ENCODE measurements around the gene C1orf216.

The C1orf216 gene

DNA sequence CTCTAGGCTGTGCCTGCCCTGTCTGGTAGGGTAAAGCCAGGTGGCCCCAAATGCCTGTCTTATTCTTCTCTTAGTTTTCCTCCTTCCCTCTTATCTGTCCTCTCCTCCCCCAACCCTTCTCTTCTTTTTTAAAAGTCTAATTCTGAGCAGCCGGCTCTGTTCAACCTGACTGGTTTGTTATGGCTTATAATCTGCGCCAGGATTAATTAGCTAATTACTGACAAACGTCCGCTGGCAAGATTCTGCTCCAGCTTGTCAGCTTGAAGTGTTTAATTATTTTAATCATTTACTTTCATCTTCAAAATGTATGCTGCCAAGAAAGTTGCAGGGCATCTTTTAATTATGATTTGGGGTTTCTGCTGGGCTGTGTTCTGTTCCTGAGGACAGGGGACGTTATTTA, 50.2 kb downstream of the C1orf216 start:
- Histone ChIP-seq H3K4me3 (ENCODE audit: low read length) (no peak overlapping the region), H3K4me1 (ENCODE audit: control insufficient read depth, low read depth, low read length) (no peaks in the 10 kb centered on the region), H3K9me3 (ENCODE audit: control insufficient read depth, low read depth, low read length) (no peaks in the 10 kb centered on the region), H3K9ac (ENCODE audit: low read length) (no peak overlapping the region), H3K27me3 (ENCODE audit: control insufficient read depth, insufficient read depth, low read length) (no peaks in the 10 kb centered on the region), H3K36me3 (ENCODE audit: control insufficient read depth, low read depth, low read length) (no peaks in the 10 kb centered on the region), H3K27ac (ENCODE audit: low read length) (no peak overlapping the region)

DNA sequence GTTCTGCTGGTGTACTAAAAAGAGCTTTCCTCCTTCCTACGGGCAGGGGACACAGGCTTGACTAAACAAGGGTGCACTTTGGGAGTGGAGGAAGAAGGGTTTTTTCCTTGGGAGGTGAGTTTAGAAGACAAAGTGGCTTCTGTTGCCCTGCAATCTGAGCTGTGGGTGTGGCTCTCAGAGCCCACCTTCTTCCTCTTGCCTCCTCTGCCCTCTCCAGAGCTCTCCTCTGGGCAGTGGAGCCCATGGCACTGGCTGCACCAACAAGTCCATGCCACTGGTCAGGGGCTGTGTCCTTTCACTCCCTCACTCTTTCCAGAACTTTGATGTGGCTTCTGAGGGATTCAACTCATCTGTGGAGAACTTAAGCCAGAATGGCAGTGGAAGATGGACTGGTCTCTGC, 51.8 kb downstream of the C1orf216 start:
- H3K9ac ChIP-seq (ENCODE audit: low read length): no peak overlapping the region
- no peaks in the 10 kb centered on the region for H3K4me1 ChIP-seq (ENCODE audit: control insufficient read depth, low read depth, low read length)
- H3K27ac ChIP-seq (ENCODE audit: low read length): no peak overlapping the region
- H3K4me3 ChIP-seq (ENCODE audit: low read length): no peak overlapping the region
- no peaks in the 10 kb centered on the region for H3K36me3 ChIP-seq (ENCODE audit: control insufficient read depth, low read depth, low read length)
- no peaks in the 10 kb centered on the region for H3K27me3 ChIP-seq (ENCODE audit: control insufficient read depth, insufficient read depth, low read length)
- no peaks in the 10 kb centered on the region for H3K9me3 ChIP-seq (ENCODE audit: control insufficient read depth, low read depth, low read length)

DNA sequence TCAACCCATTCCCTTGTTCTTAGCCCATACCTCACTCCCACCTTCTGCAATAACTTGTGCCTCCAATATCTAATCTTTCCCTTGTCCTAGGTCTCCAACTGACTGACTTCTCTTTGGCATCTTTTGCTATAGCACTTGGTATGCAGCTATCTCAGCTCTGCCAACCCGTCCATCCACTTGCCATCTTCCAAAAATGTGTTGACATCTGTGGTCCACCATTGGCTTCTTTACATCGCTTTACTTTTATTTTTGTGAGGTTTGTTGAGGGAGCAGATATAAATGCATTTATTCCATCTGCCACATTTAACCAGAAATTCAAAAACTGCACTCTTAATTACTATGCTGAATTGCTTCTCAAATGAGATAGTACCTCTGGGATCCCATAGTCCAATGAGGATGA, 52.5 kb downstream of the C1orf216 start:
- H3K27ac ChIP-seq (ENCODE audit: low read length): no peak overlapping the region
- H3K9ac ChIP-seq (ENCODE audit: low read length): no peak overlapping the region
- no peaks in the 10 kb centered on the region for H3K27me3 ChIP-seq (ENCODE audit: control insufficient read depth, insufficient read depth, low read length)

More for the DNA sequence above, 52.5 kb downstream of the C1orf216 start:
- H3K4me1 ChIP-seq (ENCODE audit: control insufficient read depth, low read depth, low read length): no peaks in the 10 kb centered on the region
- H3K4me3 ChIP-seq (ENCODE audit: low read length): no peak overlapping the region
- no peaks in the 10 kb centered on the region for H3K9me3 ChIP-seq (ENCODE audit: control insufficient read depth, low read depth, low read length)
- no peaks in the 10 kb centered on the region for H3K36me3 ChIP-seq (ENCODE audit: control insufficient read depth, low read depth, low read length)
